Tibial nerve (tissue), 4 donors: ENCODE data around the gene GJA10.

Source experiments
- CTCF ChIP-seq, 5 experiments: fragments of 200-600 bp in 3 of 5; fragments of 450-650 bp in 2 of 5; sonication (generic) in 3 of 5; IDR thresholded peaks; one replicate each; pipeline ENCODE4 v1.5.1; 2016 to 2019; ENCODE audit warnings: antibody characterized with exemption in 5 of 5, mild to moderate bottlenecking in 3 of 5, moderate library complexity in 2 of 5
- EP300 ChIP-seq, 2 donors: sonication (generic); formaldehyde crosslinking; IDR thresholded peaks; one replicate each; pipeline ENCODE4 v1.6.1; 2017; ENCODE audit warnings: antibody characterized with exemption in 2 of 2, mild to moderate bottlenecking in 1 of 2
- POLR2A ChIP-seq, 2 donors: fragments of 450-650 bp; IDR thresholded peaks; one replicate each; pipeline ENCODE4 v1.6.1; 2017; ENCODE audit warnings: antibody characterized with exemption in 2 of 2, mild to moderate bottlenecking in 2 of 2, moderate library complexity in 2 of 2

GRCh38 chr6:89936177-89936576, 41.9 kb downstream of the GJA10 start:
- TF ChIP-seq CTCF (IDR thresholded peaks at IDR 0.05), result no peak
- no peak for TF ChIP-seq POLR2A (IDR thresholded peaks at IDR 0.05)
- TF ChIP-seq EP300 (IDR thresholded peaks at IDR 0.05), result no peak
